Measurements from ENCODE around the gene PRSS57. TPM values are rescaled to one million over a fixed set of nuclear protein-coding genes. Genes with fewer than 3 reads are reported as not detected.
"Not testable (repeated sequence)": the region's sequence is repeated elsewhere in the genome, so short reads cannot be mapped to it uniquely, and the experiment has no call there.

PRSS57 gene
- total RNA-seq, 1 experiment from 2014 or later, result not detected

DNA sequence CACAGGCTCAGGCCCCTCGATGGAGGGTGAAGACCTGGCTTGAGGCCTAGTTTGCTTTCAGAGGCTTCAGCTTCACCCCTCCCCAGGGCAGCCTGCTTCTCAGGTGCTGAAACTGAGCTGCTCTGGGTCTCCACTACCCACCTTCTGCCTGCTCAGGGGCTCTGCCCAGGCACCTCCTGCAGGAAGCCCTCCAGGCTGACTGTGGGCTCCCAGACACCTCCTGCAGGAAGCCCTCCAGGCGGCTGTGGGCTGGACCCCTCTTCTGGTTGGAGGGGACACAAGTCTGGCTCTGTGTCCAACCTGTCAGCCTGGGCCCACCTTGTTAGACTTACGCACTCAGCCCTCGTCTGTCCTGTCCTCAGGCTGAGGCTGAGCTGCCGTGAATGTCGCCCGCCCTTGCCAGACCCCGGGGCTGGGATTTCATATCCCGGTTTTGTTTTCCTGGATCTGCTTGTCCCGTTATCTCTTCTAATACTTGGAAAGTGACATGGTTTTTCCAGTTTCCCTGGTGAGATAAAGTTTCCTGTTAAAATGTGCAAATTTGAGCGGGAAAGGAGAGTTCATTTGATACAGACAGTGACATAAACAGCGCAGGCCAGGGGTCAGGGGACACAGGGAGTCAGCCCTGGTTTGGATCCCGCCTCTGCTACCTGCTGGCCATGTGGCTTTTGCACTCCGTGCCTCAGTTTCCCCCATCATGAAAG lies 34.9 kb upstream of the PRSS57 start:
- Histone ChIP-seq H3K4me3 (no peak overlapping the region), H3K27ac (no peak overlapping the region), H3K27me3 (replicated peaks) (no peaks in the 10 kb centered on the region), H3K36me3 (no peaks in the 10 kb centered on the region), H3K9me3 (replicated peaks) (no peaks in the 10 kb centered on the region), H3K4me1 (replicated peaks) (peaks cover 20% of the 10 kb centered on the region)
- no peak for DNase-seq (ENCODE audit: low read depth in 1 of 2, low spot score in 2 of 2)

DNA sequence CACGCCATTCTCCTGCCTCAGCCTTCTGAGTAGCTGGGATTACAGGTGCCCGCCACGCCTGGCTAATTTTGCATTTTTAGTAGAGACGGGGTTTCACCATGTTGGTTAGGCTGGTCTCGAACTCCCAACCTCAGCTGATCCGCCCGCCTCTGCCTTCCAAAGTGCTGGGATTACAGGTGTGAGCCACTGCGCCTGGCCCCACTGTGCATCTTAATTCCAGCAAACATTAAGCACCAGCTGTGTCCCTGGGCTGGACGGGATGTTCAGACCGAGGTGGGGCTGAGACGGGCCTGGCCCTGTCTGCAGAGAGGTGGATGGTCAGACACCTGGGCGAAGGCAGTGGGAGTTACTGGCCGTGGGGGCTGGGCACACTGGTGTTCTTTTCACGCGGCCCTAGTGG lies 34.3 kb upstream of the PRSS57 start:
- not testable (repeated sequence) for H3K4me3 ChIP-seq; H3K27ac ChIP-seq; DNase-seq (ENCODE audit: low read depth in 1 of 2, low spot score in 2 of 2); H3K9me3 ChIP-seq (replicated peaks); H3K27me3 ChIP-seq (replicated peaks); H3K36me3 ChIP-seq
- peaks cover 20% of the 10 kb centered on the region for H3K4me1 ChIP-seq (replicated peaks)

DNA sequence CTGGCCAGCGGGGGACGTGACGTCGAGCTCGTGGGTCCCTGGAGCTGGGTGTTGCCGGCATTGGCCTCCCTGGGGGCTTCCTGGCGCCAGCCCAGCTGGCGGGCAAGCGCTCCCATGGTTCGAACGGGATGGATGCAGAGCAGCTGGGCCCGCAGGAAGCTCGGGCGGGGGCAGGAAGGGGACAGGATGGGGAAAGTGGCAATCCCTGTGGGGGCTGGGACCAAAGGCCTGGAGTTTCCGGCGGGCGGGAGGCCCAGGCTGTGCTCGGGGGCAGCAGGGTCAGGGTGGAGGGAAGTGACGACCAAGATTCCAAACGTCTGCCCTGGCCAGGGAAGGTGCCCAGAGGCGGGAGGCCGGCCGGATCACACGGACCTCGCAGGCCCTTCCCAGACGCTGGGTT lies 32.8 kb upstream of the PRSS57 start:
- peaks cover 13% of the 10 kb centered on the region for H3K4me1 ChIP-seq (replicated peaks)
- peak in 1 of 2 experiments; percentile 46 for DNase-seq (ENCODE audit: low read depth in 1 of 2, low spot score in 2 of 2)
- no peaks in the 10 kb centered on the region for H3K36me3 ChIP-seq
- no peak overlapping the region for H3K4me3 ChIP-seq
- no peak overlapping the region for H3K27ac ChIP-seq
- H3K9me3 ChIP-seq (replicated peaks), result no peaks in the 10 kb centered on the region
- H3K27me3 ChIP-seq (replicated peaks), result 0 out of 2 replicates have a peak, but pooled peaks cover 2% of the 10 kb centered on the region

DNA sequence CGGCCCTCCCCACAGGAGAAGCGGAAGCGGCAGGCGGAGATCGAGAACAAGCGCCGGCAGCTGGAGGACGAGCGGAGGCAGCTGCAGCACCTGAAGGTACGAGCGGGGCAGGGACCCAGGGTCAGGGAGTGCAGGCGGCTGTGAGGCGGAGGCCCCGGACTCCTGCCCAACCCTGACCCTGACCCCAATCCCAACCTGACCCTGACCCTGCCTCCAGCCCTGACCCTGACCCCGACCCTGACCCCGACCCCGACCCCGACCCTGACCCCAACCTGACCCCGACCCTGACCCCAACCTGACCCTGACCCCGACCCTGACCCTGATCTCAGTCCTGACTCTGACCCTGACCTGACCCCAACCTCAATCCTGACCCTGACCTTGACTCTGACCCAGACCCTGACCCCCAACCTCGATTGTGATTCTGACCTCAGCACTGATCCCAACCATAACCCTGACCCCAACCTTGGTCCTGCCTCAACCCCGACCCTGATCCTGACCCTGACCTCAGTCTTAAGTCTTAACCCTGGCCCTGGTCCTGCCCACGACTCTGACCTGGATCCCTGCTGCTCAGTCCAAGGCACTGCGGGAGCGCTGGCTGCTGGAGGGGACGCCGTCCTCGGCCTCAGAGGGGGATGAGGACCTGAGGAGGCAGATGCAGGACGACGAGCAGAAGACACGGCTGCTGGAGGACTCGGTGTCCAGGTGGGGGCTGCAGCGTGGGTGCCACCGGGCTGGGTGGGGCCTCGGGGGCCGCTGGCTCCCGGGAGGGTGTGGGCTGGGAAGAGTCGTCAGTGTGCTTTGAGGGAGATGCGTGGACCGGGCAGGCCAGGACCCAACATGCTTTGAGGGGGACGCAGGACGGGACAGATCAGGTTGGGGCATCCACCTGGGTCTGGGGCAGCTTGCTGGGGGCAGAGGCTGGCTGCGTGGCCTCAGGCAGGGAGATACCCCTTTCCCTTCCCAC lies 32.0 kb upstream of the PRSS57 start:
- Histone ChIP-seq H3K4me1 (replicated peaks) (peaks cover 8% of the 10 kb centered on the region), H3K9me3 (replicated peaks) (no peaks in the 10 kb centered on the region), H3K27me3 (replicated peaks) (0 out of 2 replicates have a peak, but pooled peaks cover 2% of the 10 kb centered on the region), H3K36me3 (no peaks in the 10 kb centered on the region), H3K27ac (no peak overlapping the region), H3K4me3 (no peak overlapping the region)
- no peak for DNase-seq (ENCODE audit: low read depth in 1 of 2, low spot score in 2 of 2)

DNA sequence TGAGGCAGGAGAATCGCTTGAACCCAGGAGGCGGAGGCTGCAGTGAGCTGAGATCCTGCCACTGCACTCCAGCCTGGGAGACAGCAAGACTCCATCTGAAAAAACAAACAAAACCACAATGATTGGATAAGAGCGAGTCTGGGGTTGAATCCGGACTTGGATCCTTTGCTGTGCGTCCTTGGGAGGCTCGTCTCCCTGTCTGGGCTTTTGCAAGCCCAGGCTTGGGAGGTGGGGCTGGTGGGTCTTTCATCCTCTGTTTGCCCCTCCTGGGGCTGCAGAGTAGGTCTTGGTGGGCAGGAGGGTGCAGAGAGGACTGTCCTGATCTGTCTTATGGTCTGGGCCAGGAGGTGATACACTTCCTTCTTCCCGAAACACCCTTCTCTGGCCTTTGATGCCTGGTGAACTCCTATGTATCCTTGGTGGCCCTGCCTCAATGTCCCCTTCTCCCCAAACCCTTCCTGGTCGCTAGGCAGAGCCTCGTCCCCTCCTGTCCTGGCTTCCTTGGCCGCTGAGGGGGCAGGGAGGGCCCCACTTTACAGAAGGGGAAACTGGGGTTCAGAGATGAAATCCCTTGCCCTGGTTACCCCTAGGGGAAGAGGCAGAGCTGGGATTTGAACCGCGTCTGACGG lies 30.3 kb upstream of the PRSS57 start:
- no peak for DNase-seq (ENCODE audit: low read depth in 1 of 2, low spot score in 2 of 2)
- Histone ChIP-seq H3K27ac (no peak overlapping the region), H3K36me3 (no peaks in the 10 kb centered on the region), H3K4me1 (replicated peaks) (no peaks in the 10 kb centered on the region), H3K4me3 (no peak overlapping the region), H3K27me3 (replicated peaks) (peaks cover 6% of the 10 kb centered on the region), H3K9me3 (replicated peaks) (no peaks in the 10 kb centered on the region)

DNA sequence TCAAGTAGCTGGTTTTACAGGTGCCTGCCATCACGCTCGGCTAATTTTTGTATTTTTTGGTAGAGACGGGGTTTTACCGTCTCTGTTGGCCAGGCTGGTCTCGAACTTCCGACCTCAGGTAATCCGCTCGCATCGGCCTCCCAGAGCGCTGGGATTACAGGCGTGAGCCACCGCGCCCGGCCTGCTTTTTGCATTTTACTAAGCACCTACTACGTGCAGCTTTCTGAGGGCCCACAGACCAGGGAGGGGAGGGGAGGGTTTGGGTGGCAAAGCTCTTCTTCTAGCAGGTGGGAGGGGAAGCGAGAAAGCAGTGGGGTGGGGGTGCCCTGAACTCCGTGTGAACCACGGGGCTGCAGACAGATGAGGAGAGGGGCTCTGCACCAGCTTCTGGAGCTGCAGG lies 28.5 kb upstream of the PRSS57 start:
- Histone ChIP-seq H3K4me3 (no peak overlapping the region), H3K9me3 (replicated peaks) (no peaks in the 10 kb centered on the region), H3K4me1 (replicated peaks) (no peaks in the 10 kb centered on the region), H3K36me3 (no peaks in the 10 kb centered on the region), H3K27ac (no peak overlapping the region), H3K27me3 (replicated peaks) (peaks cover 17% of the 10 kb centered on the region)
- DNase-seq (ENCODE audit: low read depth in 1 of 2, low spot score in 2 of 2), result no peak

DNA sequence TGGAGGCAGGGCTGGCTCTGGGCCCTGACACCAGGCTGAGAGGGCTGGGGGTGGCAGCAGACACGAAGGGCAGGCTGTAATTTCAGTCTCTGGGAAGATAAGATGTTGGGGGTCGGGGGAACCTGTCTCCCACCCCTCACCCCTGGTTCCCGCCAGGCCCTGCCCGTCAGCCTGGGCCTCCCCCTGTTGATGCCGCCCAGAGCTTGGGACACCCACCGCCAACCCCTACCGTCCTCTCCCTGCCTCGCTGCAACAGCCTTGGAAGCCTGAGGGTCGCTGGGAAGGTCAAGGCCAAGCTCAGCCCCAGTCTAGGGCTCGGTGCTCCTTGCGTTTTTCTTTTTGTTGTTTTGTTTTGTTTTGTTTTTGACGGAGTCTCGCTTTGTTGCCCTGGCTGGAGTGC lies 28.0 kb upstream of the PRSS57 start:
- Histone ChIP-seq H3K27ac (no peak overlapping the region), H3K4me1 (replicated peaks) (no peaks in the 10 kb centered on the region), H3K9me3 (replicated peaks) (no peaks in the 10 kb centered on the region), H3K27me3 (replicated peaks) (peaks cover 17% of the 10 kb centered on the region), H3K4me3 (no peak overlapping the region), H3K36me3 (no peaks in the 10 kb centered on the region)
- DNase-seq (ENCODE audit: low read depth in 1 of 2, low spot score in 2 of 2), result no peak

DNA sequence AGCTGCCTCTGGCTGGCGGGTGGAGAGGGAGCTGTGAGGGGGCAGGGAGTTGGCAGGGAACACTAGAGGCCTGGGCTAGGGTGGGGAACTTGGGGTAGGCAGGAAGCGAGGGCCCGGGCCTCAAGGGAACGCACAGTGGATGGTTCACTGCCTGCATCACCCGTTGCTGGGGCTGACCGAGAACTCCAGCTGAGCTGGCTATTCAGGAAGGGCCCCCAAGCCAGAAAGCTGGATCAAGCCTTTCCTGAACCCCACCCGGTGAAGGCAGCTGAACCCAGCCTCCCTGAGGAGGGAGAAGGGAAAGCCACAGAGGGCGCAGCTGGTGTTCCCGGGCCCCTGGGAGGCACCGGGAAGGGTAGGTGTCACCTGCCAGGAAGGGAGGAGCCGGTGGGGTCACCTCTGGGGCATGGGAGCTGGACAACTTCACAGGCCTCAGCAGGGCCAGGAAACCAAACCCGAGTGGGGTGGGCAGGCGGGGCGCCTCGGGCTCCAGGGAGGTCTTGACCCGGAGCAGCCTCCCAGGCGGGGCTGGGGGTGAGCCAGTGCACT lies 27.4 kb upstream of the PRSS57 start:
- Histone ChIP-seq H3K27me3 (replicated peaks) (peaks cover 20% of the 10 kb centered on the region), H3K4me1 (replicated peaks) (no peaks in the 10 kb centered on the region), H3K9me3 (replicated peaks) (no peaks in the 10 kb centered on the region), H3K36me3 (no peaks in the 10 kb centered on the region), H3K4me3 (no peak overlapping the region), H3K27ac (no peak overlapping the region)
- no peak for DNase-seq (ENCODE audit: low read depth in 1 of 2, low spot score in 2 of 2)

DNA sequence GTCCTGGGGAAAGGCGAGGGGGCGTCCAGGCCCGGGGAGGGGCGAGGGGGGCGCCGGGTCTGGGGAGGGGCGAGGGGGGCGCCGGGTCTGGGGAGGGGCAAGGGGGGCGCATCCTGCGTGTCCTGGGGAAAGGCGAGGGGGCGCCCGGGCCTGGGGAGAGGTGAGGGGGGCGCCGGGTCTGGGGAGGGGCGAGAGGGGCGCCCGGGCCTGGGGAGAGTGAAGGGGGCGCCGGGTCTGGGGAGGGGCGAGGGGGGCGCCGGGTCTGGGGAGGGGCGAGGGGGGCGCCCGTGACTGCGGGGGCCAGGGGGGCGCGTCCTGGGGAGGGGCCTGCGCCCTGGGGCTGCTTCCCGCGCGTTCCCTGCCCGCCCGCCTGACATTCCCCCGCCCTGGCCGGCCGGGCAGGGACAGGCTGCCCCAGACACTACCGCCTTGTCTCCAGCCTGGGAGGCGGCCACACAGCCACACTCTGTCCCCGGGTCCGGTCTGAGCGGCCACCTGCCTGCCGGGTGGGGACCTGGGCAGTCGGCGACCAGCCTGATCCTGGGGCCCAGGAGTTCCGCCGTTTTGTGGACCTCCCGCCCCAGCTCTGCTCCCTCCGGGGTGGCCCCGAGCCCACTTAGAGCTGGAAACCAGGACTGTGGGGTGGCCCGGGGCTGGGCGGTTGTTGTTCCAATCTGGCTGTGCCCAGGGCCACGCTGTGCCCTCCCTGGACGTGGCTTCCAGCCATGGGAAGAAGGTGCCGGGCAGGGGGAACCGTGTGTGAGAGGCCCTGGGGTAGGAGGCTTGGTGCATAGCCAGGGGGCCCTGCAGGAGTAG lies 25.3 kb upstream of the PRSS57 start:
- Histone ChIP-seq H3K4me1 (replicated peaks) (no peaks in the 10 kb centered on the region), H3K36me3 (no peaks in the 10 kb centered on the region), H3K4me3 (no peak overlapping the region), H3K9me3 (replicated peaks) (0 out of 2 replicates have a peak, but pooled peaks cover 3% of the 10 kb centered on the region), H3K27ac (no peak overlapping the region), H3K27me3 (replicated peaks) (peaks cover 24% of the 10 kb centered on the region)
- no peak for DNase-seq (ENCODE audit: low read depth in 1 of 2, low spot score in 2 of 2)

DNA sequence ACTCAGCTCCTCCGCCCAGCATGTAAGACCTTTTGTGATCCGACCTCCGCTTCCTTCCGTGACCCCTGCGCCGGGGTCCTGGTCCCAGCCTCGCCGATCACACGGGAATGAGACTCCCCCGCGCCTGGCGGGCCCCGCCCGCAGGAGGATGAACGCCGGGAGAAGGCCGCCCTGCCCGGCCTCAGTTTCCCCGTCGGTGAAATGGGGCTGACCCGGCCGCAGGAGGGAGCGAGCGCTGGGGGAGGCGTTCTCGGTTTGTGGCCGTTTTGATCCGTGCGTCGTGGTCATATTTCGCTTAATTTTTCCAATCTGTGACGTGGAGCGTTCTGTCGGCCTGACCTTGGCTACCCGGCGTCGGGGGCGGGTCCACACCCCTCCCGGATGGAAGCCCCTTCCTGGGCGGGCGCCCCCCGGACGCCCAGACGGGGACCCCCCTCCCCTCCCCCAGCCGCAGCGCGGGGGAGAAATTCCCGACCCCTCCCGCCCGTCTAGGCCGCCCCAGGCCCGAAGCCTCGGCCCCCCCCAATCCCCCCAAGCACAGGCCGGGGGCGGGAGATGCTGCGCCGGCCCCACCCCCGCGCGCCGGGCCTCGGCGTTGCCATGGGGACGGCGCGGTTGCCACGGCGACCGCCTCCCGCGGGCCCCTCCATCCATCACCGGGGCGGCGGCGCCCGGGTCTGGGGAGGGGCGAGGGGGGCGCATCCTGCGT lies 24.5 kb upstream of the PRSS57 start:
- 0 out of 2 replicates have a peak, but pooled peaks cover 3% of the 10 kb centered on the region for H3K9me3 ChIP-seq (replicated peaks)
- H3K36me3 ChIP-seq, result no peaks in the 10 kb centered on the region
- no peak overlapping the region for H3K4me3 ChIP-seq
- no peaks in the 10 kb centered on the region for H3K4me1 ChIP-seq (replicated peaks)
- no peak for DNase-seq (ENCODE audit: low read depth in 1 of 2, low spot score in 2 of 2)
- H3K27ac ChIP-seq, result no peak overlapping the region
- H3K27me3 ChIP-seq (replicated peaks), result peaks cover 23% of the 10 kb centered on the region

DNA sequence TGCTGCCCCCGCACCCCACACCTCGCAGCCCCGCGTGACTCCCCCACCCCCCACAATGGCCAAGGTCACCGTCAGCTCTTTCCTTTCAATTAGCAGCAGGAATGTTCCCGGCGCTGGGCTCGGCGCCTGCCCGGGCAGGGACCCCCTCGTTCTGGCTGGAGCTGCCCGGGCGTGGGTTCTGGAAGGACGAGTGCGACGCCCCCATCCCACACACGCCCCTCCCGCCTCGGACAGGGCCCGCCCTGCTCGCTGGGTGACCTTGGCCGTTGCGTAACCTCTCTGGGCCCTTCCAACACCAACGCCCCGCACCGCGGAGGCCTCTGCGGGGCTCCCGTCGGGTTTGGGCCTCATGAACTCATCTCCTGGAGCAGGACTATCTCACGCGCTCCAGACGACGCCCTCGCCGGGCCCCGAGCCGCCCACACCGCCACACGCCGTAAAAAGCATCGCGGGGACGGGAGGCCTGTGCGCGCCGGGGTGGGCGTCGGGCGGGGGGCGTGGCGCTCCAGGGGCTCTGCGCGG lies 23.8 kb upstream of the PRSS57 start:
- Histone ChIP-seq H3K27me3 (replicated peaks) (peaks cover 22% of the 10 kb centered on the region), H3K4me1 (replicated peaks) (no peaks in the 10 kb centered on the region), H3K27ac (no peak overlapping the region), H3K36me3 (no peaks in the 10 kb centered on the region), H3K4me3 (no peak overlapping the region), H3K9me3 (replicated peaks) (0 out of 2 replicates have a peak, but pooled peaks cover 3% of the 10 kb centered on the region)
- no peak for DNase-seq (ENCODE audit: low read depth in 1 of 2, low spot score in 2 of 2)

DNA sequence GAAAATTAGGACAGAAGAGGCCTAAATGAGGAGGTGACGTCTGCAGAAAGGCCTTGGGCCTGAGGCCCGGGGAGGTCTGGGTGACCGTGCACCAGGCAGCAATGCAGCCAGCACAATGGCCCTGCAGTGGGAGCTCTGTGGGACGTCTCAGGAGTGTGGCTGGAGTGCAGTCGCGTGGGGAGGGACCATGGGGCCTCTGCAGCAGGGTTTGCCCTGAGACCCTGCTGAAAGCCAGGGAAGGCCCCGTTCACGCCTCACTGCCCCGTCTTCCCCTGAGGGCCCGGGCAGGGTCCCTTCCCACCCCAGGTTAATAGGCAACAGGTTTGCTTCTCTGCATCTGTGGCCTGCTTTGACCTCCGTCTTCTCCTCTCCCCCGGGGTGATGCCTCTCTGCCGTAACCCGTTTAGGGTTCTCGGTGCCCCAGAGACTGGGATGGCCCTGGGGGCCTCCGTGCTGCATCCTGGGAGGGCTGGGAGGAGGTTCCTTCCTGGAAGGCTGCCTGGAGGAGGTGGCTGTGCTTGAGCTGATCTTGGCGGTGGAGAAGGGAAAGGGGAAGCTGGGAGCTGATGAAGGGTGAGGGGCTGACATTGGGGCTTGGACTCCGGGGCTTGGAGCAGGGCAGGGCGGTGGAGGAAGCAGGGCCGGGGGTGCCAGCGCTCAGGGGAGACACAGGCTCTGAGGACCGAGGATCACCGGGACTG lies 23.1 kb upstream of the PRSS57 start:
- H3K4me3 ChIP-seq, result no peak overlapping the region
- H3K36me3 ChIP-seq, result no peaks in the 10 kb centered on the region
- H3K27me3 ChIP-seq (replicated peaks), result peaks cover 22% of the 10 kb centered on the region

More for the DNA sequence above, 23.1 kb upstream of the PRSS57 start:
- DNase-seq (ENCODE audit: low read depth in 1 of 2, low spot score in 2 of 2), result no peak
- Histone ChIP-seq H3K4me1 (replicated peaks) (no peaks in the 10 kb centered on the region), H3K9me3 (replicated peaks) (0 out of 2 replicates have a peak, but pooled peaks cover 3% of the 10 kb centered on the region), H3K27ac (no peak overlapping the region)
